OCI-LY1 (cell line): ENCODE results near the gene SIK2.

Source experiments
- CTCF ChIP-seq: fragments of 200-600 bp; sonication (generic), shearing (Covaris generic); IDR thresholded peaks from 2 replicates; pipeline ENCODE4 v1.5.1; 2017; ENCODE audit warnings: mild to moderate bottlenecking, antibody characterized with exemption, low read length, moderate library complexity, mixed read lengths
- EZH2 ChIP-seq: fragments of 200-600 bp; sonication (generic), shearing (Covaris generic); IDR thresholded peaks from 2 replicates; pipeline ENCODE4 v1.8.0; 2017; ENCODE audit warnings: borderline replicate concordance, mixed run types, mild to moderate bottlenecking, antibody characterized with exemption, low read length, moderate library complexity, mixed read lengths

- TF ChIP-seq EZH2 (no peak), CTCF (no peak)
Measured at GRCh38 chr11:111676878-111677585, 74.8 kb downstream of the SIK2 start.
